ENCODE results near the gene L3MBTL1. TPM values are rescaled to one million over a fixed set of nuclear protein-coding genes. Genes with fewer than 3 reads are reported as not detected.

The L3MBTL1 gene
- total and polyA plus RNA-seq, 2 donors (not counting 1 experiment from before 2014, with no cell fraction given): 1.5 to 10.7 TPM

- H3K4me3 ChIP-seq (replicated peaks in 1 of 4; ENCODE audit: control extremely low read depth in 1 of 4, insufficient read depth in 1 of 4, low read depth in 3 of 4, low read length in 4 of 4): no peak overlapping the region
- no peak for DNase-seq (ENCODE audit: low read depth in 2 of 2)
- no peak overlapping the region for H3K4me2 ChIP-seq (ENCODE audit: extremely low read depth, insufficient read depth, low read length)
- no peaks in the 10 kb centered on the region for H3K4me1 ChIP-seq (ENCODE audit: control insufficient read depth, extremely low read depth, insufficient read depth, low read length)
- TF ChIP-seq CTCF (conservative IDR thresholded peaks at IDR 0.05 in 1 of 2, IDR thresholded peaks at IDR 0.05 in 1 of 2; ENCODE audit: low read depth in 1 of 2, low read length in 2 of 2): no peak
- TF ChIP-seq EZH2 (IDR thresholded peaks at IDR 0.05; ENCODE audit: low read length, missing control alignments): no peak
- H4K20me1 ChIP-seq (ENCODE audit: control insufficient read depth, extremely low read depth, insufficient read depth, low read length): no peaks in the 10 kb centered on the region
- H3K36me3 ChIP-seq (ENCODE audit: control insufficient read depth, insufficient read depth, low read length): no peaks in the 10 kb centered on the region
- no peaks in the 10 kb centered on the region for H3K9me3 ChIP-seq (ENCODE audit: control insufficient read depth, insufficient read depth, low read depth, low read length)
- no peak overlapping the region for H3K9ac ChIP-seq (ENCODE audit: insufficient read depth, low read length)
- no peak overlapping the region for H3K27ac ChIP-seq (ENCODE audit: insufficient read depth, low read length)
- H2AFZ ChIP-seq (ENCODE audit: low read length): no peak overlapping the region
- no peaks in the 10 kb centered on the region for H3K79me2 ChIP-seq (ENCODE audit: control insufficient read depth, insufficient read depth, low read length)
- H3K27me3 ChIP-seq (ENCODE audit: control insufficient read depth, insufficient read depth, low read length): peaks cover 3% of the 10 kb centered on the region
These were observed 17.5 kb downstream of the L3MBTL1 start for GRCh38 chr20:43525021-43525420.

- Histone ChIP-seq H3K4me3 (replicated peaks in 1 of 4; ENCODE audit: control extremely low read depth in 1 of 4, insufficient read depth in 1 of 4, low read depth in 3 of 4, low read length in 4 of 4) (no peak overlapping the region), H3K36me3 (ENCODE audit: control insufficient read depth, insufficient read depth, low read length) (no peaks in the 10 kb centered on the region), H3K9ac (ENCODE audit: insufficient read depth, low read length) (no peak overlapping the region), H4K20me1 (ENCODE audit: control insufficient read depth, extremely low read depth, insufficient read depth, low read length) (no peaks in the 10 kb centered on the region), H2AFZ (ENCODE audit: low read length) (no peak overlapping the region), H3K27ac (ENCODE audit: insufficient read depth, low read length) (no peak overlapping the region), H3K4me1 (ENCODE audit: control insufficient read depth, extremely low read depth, insufficient read depth, low read length) (no peaks in the 10 kb centered on the region), H3K4me2 (ENCODE audit: extremely low read depth, insufficient read depth, low read length) (no peak overlapping the region), H3K27me3 (ENCODE audit: control insufficient read depth, insufficient read depth, low read length) (peaks cover 3% of the 10 kb centered on the region), H3K9me3 (ENCODE audit: control insufficient read depth, insufficient read depth, low read depth, low read length) (no peaks in the 10 kb centered on the region), H3K79me2 (ENCODE audit: control insufficient read depth, insufficient read depth, low read length) (no peaks in the 10 kb centered on the region)
- DNase-seq (ENCODE audit: low read depth in 2 of 2): no peak
- no peak for TF ChIP-seq CTCF (conservative IDR thresholded peaks at IDR 0.05 in 1 of 2, IDR thresholded peaks at IDR 0.05 in 1 of 2; ENCODE audit: low read depth in 1 of 2, low read length in 2 of 2)
- no peak for TF ChIP-seq EZH2 (IDR thresholded peaks at IDR 0.05; ENCODE audit: low read length, missing control alignments)
These were observed 20.9 kb downstream of the L3MBTL1 start for GRCh38 chr20:43528258-43528875.

GRCh38 chr20:43529051-43529450, 21.6 kb downstream of the L3MBTL1 start:
- H3K36me3 ChIP-seq (ENCODE audit: control insufficient read depth, insufficient read depth, low read length): no peaks in the 10 kb centered on the region
- no peaks in the 10 kb centered on the region for H3K79me2 ChIP-seq (ENCODE audit: control insufficient read depth, insufficient read depth, low read length)
- H3K27ac ChIP-seq (ENCODE audit: insufficient read depth, low read length): no peak overlapping the region
- H2AFZ ChIP-seq (ENCODE audit: low read length): no peak overlapping the region
- H3K9me3 ChIP-seq (ENCODE audit: control insufficient read depth, insufficient read depth, low read depth, low read length): no peaks in the 10 kb centered on the region
- H3K4me1 ChIP-seq (ENCODE audit: control insufficient read depth, extremely low read depth, insufficient read depth, low read length): no peaks in the 10 kb centered on the region
- H3K4me3 ChIP-seq (replicated peaks in 1 of 4; ENCODE audit: control extremely low read depth in 1 of 4, insufficient read depth in 1 of 4, low read depth in 3 of 4, low read length in 4 of 4): no peak overlapping the region
- no peak overlapping the region for H3K9ac ChIP-seq (ENCODE audit: insufficient read depth, low read length)
- peaks cover 3% of the 10 kb centered on the region for H3K27me3 ChIP-seq (ENCODE audit: control insufficient read depth, insufficient read depth, low read length)
- H4K20me1 ChIP-seq (ENCODE audit: control insufficient read depth, extremely low read depth, insufficient read depth, low read length): no peaks in the 10 kb centered on the region
- no peak overlapping the region for H3K4me2 ChIP-seq (ENCODE audit: extremely low read depth, insufficient read depth, low read length)
- no peak for TF ChIP-seq EZH2 (IDR thresholded peaks at IDR 0.05; ENCODE audit: low read length, missing control alignments)
- no peak for TF ChIP-seq CTCF (conservative IDR thresholded peaks at IDR 0.05 in 1 of 2, IDR thresholded peaks at IDR 0.05 in 1 of 2; ENCODE audit: low read depth in 1 of 2, low read length in 2 of 2)
- DNase-seq (ENCODE audit: low read depth in 2 of 2): no peak

Measured in fibroblast of lung (primary cell).